DMS53 treated with DMSO at 0.1 percent for 48 hours (cell line): ENCODE data around the gene RAPGEF5.

Source experiments
- DNase-seq: peaks from one replicate; lab custom pipeline; 2025; ENCODE audit not compliant: unreplicated experiment; lab: John Stamatoyannopoulos, UW

Gene RAPGEF5

GRCh38 chr7:22350466-22351328 is 6.3 kb downstream of the RAPGEF5 start:
- DNase-seq: peak; percentile 96

DNA sequence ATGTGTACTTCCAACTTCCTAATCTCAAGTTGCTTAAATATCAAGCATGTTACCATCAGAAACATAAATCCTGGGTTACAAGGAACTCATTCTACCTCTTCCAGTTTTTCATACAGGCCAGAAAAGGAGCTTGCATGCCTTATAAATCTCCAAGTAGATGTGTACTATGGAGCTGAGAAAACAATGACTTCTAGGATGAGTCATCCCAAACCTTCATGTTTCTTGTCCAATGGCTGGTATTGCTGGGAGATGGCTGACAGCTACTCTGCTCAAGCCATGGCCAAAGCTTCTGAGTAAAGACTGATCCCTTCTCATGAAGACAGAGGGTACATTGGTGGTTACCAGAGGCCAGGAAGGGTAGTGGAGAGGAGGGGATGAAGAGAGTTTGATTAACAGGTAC is 8.6 kb downstream of the RAPGEF5 start:
- DNase-seq: peak; percentile 62

DNA sequence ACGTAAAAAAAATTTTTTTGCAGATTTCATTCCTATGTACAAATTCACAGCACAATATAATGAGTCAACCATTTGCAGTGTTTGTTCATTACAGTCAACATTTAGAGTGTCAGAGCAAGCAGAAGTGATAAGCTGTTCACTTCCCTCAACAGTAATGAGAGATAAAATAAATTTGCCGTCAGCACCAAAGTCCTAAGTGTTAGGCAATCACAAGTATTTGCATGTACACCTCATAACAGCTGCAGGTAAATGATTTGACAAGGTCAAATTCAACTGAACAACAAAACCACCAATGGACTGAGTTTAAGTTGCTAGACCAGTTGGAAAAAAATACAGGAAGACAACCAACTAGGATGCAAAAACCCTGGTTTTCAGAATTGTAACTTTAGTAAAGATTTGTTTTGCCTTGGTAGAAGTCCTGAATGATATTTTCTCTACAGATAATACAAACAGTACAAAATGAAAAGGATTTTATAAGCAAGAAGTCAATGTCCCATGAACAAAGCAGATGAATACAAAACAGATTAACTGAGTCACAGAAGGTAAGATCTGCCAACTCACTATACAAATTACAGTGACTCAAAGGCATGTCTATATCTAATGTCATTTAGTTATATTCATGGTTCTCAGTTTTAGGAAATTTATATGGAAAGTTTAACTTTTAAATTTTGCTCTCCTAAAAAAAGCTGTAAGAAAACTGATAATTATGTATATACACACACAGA is 10.4 kb downstream of the RAPGEF5 start:
- peak; percentile 100 for DNase-seq

GRCh38 chr7:22344655-22345054 is 12.3 kb downstream of the RAPGEF5 start:
- no peak for DNase-seq

DNA sequence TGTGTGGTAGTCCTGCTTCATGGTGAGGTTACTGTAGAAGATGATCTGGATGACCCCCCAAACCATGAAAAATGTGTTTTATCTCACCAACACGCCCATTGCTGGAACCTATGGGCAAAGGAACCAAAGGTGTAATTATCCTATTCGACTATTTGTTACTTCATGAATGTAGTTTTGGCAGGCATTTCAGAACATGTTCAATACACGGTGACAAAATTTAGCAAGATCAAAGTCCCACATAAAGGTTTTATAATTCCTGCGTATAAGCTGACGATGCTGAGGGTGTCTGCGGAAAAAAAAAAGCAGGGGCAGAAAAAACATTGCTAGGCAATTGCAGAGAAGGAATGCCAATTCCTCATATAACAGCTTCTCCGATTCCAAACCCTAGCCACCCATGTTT is 13.3 kb downstream of the RAPGEF5 start:
- no peak for DNase-seq

DNA sequence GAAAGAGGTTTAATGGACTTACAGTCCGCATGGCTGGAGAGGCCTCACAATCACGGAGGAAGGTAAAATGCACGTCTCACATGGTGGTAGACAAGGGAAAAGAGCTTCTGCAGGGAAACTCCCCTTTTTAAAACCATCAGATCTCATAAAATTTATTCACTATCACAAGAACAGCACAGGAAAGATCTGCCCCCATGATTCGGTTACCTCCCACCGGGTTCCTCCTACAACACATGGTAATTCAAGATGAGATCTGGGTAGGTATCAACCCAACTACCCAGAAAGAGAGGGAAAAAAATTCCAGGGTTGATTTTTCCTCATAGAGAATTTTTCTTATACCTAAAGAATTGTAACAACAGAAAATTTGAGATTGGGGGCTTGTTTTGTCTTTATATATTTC is 13.9 kb downstream of the RAPGEF5 start:
- no peak for DNase-seq

DNA sequence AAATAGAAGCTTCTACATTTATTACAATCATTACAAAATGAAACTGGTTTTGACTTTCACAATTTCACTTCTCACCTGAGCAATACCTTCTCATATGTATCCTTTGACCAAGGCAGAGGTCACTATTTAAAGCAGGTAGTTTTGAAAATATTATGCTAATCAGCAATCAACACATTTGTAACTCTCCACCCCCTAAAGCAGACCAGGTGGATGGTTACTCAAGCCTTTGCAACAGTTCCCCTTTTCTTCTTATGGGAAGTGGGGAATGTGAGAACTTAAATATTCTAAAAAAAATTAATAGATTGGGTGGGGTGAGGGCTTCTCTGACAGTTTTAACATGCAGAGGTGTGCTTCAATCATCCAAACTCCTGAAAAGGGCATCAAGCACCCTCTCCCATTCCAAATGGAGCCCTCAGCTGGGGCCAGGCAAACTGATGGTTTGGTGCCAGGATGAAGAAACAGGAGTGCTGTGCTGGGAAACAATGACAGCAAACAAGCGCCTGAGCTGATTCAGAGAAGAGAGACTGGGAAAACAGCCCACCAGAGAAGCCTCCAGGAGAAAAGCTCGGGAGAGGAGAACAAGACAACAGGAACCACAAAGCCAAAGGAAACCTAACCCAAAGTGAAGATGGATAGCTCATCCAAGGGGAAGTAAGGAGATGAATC is 17.1 kb downstream of the RAPGEF5 start:
- no peak for DNase-seq

- DNase-seq: no peak
These were observed 18.1 kb downstream of the RAPGEF5 start for GRCh38 chr7:22338877-22339276.

- no peak for DNase-seq
These were observed 18.5 kb downstream of the RAPGEF5 start for GRCh38 chr7:22338411-22338810.

- peak; percentile 93 for DNase-seq
These were observed 23.2 kb downstream of the RAPGEF5 start for GRCh38 chr7:22333680-22334141.

DNA sequence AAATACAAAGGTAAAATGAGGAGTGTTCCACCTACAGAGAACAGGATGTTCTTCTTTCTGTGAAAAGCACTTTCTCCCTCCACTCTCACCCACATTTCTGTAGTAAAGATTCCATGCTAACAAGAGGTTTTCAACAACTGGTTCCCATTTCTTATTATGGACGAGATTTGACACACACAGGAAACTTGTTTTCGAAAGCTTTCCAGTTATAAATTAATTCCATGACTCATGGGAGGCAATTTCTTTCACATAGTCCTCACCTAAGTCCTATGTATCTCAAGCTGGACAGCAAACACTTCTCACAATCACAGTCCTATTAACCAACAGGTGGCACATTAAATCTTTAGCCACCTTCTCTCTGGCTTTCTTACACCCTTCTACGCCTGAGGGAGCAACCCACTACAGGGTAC is 24.5 kb downstream of the RAPGEF5 start:
- DNase-seq: peak; percentile 38

DNA sequence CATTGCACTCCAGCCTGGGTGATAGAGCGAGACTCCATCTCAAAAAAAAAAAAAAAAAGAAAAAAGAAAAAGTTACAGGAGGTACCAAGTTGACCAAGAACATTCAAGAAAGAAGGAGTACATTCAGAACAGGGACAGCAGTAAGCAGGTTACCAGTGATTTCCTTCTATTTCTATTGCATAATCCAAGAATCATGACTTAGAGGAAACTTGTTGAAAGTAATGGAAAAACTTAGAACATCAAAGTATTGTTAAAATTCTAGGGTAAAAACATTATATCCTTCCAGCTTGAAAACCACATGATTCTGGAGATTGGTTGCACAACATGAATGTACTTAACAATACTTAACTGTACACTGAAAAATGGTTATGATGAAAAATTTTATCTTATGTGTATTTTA is 25.2 kb downstream of the RAPGEF5 start:
- DNase-seq: no peak

- DNase-seq: no peak
These were observed 26.1 kb downstream of the RAPGEF5 start for GRCh38 chr7:22330903-22331302.

GRCh38 chr7:22329816-22330524 is 27.0 kb downstream of the RAPGEF5 start:
- no peak for DNase-seq

DNA sequence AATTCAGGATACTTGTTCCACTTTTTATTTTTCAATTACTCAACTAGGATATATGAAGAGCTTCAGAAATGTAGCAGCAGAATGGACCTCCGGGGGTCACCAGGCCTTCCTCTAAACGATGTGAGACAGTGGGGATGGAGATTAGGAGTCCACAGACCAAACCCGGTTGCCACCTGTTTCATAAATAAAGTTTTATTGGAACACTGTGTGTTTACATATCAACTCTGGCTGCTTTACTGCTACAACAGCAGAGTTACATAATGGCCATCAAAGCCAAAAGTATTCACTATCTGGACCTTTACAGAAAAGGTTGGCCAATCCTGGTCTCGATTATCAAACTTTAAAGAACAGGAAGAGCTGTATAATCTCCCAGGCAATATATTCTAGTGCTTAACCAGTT is 30.8 kb downstream of the RAPGEF5 start:
- no peak for DNase-seq

DNA sequence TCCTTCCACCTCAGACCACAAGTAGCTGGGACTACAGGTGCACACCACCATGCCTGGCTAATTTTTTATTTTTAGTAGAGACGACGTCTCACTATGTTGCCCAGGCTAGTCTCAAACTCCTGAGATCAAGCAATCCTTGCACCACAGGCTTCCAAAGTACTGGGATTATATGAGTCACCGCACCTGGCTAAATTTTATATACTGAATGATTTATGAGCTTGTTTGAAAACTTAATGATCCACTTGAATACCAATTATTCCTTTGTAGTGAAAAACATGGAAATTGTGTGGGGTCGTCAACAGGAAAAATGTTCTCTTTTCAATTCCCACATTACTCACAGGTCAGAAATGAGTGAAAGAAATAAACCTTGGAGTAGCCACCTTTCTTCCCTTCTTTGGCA is 31.3 kb downstream of the RAPGEF5 start:
- no peak for DNase-seq

GRCh38 chr7:22323714-22324113 is 33.2 kb downstream of the RAPGEF5 start:
- DNase-seq: no peak

- no peak for DNase-seq
These were observed 36.5 kb downstream of the RAPGEF5 start for GRCh38 chr7:22320416-22320815.

DNA sequence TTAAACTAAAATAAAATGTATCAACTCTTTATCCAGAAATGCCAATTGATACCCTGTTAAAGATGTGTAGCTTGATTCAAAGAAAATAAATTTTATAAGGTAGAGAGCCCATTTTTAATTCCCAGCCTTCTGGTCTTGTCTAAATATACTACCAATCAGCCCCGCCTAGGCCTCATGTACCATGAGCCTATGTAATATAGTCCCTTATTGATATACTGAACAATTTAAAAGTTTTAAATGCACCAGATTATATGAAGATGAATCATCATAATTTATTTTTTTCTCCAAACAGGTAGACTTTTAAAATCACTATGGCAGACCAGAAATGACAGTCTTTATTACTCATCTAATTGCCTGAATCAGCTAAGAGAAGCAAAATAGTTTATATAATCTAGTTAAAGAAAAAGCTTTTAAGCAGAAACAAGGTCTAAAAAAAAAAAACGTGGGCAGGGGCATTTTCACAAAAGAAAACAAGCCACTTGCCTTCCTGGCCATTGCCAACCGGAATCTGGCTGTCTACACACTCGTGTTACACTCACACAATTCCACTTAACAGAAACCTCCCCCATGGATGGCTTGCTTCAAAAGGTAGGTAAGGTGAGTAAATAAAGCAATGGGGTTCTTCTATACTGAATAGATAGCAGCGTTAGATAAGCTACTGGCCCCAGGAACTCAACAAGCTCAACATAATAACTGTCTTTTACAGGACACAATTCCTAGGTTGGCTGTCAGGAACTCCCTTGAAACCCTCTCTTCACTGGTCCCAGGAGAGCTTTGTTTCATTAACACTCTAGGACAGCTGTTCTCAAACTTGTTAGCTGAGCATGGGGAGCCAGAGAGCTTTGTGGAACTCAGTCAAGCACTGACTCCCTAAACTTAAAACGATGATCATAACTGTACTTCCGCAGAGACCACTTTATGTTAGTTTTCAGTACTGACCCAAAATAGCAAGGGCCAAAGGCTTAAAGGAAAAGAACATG is 37.2 kb downstream of the RAPGEF5 start:
- DNase-seq: peak; percentile 87

- no peak for DNase-seq
These were observed 38.6 kb downstream of the RAPGEF5 start for GRCh38 chr7:22318376-22318775.
